SK-N-MC (cell line): Measurements from ENCODE around the gene CLSTN1.

Experiments used
- EZH2 ChIP-seq: fragments of 200-600 bp; sonication (generic); IDR thresholded peaks from one replicate; pipeline ENCODE4 v1.6.1; 2017; ENCODE audit warnings: antibody characterized with exemption
- FOXP2 ChIP-seq: optimal IDR thresholded peaks from 2 replicates; pipeline ENCODE3; 2011; ENCODE audit warnings: mild to moderate bottlenecking, moderate library complexity; ENCODE audit not compliant: insufficient read depth; ENCODE audit errors: extremely low read length, control extremely low read depth
- POLR2AphosphoS5 ChIP-seq: IDR thresholded peaks from 2 replicates; pipeline ENCODE4 v1.6.1; 2012; ENCODE audit warnings: mild to moderate bottlenecking, low read depth, low read length, borderline replicate concordance

- no peak for TF ChIP-seq POLR2AphosphoS5
- TF ChIP-seq EZH2 = no peak
- TF ChIP-seq FOXP2 = no peak
Observed at GRCh38 chr1:9728451-9729295, 95.1 kb downstream of the CLSTN1 start.
